ENCODE data around the gene EAPP.
"Not testable (repeated sequence)": the region's sequence is repeated elsewhere in the genome, so short reads cannot be mapped to it uniquely, and the experiment has no call there.

The EAPP gene, protein sequence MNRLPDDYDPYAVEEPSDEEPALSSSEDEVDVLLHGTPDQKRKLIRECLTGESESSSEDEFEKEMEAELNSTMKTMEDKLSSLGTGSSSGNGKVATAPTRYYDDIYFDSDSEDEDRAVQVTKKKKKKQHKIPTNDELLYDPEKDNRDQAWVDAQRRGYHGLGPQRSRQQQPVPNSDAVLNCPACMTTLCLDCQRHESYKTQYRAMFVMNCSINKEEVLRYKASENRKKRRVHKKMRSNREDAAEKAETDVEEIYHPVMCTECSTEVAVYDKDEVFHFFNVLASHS

DNA sequence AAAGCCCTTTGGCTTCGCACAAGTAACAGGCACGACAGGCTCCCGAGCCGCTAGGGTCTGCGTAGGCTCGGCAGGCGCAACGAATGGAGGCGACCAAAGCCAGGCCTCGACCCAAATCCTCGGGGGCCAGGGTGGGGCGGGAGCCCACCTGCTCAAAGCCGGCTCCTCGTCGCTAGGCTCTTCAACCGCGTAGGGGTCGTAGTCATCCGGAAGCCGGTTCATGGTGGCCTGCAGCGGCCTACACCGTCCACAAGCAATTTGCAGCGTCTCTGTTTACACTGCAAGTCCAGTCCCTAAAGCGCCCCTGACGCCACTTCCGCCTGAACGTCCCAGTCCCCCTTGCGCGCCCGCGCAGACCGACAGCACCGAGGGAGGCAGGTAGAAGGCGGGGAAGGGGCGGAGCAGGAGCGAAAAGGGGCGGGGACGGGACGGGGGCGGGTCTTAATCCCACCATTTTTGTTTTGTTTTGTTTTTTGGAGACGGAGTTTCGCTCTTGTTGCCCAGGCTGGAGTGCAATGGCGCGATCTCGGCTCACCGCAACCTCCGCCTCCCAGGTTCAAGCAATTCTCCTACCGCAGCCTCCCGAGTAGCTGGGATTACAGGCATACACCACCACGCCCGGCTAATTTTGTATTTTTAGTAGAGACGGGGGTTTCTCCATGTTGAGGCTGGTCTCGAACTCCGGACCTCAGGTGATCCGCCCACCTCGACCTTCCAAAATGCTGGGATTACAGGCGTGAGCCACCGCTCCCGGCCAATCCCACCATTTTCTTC, at the start of gene EAPP:
Gene EAPP (minus strand): TSS at position 295 of the 774 bp plus-strand sequence. CDS start 73 bp downstream, at position 222.
- DNase-seq, result peak; percentile 98

DNA sequence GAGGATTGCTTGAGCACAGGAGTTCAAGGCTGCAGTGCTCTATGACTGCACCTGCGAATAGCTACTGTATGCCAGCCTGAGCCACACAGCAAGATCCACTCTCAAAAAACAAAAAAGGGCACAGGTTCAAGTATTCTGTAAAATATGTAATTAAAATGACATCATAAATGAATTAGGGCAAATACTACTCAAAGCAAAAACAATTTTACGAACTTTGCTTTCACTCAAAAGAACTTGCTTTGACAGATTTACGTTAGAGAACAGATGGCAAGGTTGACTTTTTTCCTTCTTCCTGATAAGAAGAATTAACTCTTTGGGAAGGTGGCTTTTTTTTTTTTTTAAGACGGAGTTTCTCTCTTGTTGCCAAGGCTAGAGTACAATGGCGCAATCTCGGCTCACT, 44.0 kb upstream of the EAPP start:
- DNase-seq, result no peak

DNA sequence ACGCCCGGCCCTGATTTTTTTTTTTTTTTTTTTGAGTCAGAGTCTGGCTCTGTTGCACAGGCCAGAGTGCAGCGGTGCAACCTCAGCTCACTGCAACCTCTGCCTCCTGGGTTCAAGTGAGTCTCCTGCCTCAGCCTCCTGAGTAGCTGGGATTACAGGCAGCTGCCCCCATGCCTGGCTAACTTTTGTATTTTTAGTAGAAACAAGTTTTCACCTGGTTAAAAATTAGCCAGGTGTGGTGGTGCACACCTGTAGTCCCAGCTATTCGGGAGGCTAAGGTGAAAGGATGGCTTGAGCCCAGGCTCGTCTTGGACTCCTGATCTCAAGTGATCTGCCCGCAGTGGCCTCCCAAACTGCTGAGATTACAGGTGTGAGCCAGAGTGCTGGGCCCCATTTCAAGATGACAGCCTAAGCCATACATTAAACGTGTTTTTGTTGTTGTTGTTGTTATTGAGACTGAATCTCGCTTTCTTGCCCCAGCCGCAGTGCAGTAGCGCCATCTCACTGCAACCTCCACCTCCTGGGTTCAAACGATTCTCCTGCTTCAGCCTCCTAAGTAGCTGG, 42.7 kb upstream of the EAPP start:
- no peak for DNase-seq

DNA sequence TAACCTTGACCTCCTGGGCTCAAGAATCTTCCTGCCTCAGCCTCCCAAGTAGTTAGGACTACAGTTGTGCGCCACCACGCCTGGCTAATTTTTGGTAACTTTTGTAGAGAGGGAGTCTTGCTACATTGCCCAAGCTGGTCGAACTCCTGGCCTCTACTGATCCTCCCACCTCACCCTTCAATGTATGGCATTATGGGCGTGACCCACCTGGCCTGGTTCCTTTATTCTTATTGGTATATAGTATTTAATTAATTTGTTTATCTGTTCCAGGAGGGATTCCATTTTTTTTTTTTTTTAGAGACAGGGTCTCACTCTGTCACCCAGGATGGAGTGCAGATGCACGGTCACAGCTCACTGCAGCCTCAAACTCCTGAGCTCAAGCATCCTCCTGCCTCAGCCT, 40.9 kb upstream of the EAPP start:
- no peak for DNase-seq

DNA sequence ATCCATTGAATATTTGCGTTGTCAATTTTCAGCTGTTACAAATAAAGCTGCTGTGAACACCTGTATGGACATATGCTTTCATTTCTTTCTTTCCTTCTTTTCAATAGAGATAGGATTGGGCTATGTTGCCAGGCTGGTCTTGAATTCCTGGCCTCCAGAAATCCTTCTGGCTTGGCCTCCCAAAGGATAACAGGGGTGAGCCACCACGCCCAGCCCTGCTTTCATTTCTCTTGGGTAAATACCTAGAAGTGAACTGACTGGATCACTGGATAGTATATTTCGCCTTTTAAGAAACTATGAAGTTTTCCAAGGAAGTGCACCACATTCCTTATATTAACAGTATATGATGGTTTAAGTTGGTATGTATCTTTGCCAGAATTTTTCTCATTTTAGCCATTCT, 32.3 kb upstream of the EAPP start:
- DNase-seq, result no peak

DNA sequence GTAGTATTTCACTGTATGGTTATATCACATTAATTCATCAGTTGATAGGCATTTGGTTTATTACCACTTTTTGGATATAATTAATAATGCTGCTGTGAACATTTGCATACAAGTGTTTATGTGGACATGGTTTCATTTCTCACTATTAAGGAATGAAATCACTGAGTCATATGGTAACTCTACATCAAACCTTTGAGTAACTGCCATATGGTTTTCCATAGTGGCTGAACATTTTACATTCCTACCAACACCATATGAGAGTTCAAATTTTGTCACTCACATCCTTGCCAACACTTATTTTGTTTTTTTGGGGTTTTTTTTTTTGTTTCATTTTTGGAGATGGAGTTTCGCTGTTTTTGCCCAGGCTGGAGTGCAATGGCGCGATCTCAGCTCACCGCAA, 30.2 kb upstream of the EAPP start:
- DNase-seq, result no peak

DNA sequence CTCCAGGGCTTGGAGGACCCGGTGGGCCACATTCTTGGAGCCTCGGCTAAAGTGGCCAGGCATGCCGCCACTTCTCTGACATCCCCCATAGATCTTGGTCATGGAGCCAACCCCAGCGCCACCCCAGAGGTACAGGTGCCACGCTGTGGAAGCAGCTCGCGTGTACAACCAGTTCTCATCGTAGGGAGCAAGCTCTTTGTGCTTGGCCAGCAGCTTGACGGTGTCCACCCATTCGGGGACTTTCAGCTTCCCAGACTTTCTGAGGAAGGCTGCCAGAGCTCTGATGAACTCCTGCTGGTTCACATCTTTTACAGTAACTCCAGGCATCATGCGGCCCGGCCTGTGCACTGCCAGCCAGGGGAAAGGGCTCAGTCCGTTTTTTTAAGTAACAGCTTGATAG, 29.3 kb upstream of the EAPP start:
- no peak for DNase-seq

DNA sequence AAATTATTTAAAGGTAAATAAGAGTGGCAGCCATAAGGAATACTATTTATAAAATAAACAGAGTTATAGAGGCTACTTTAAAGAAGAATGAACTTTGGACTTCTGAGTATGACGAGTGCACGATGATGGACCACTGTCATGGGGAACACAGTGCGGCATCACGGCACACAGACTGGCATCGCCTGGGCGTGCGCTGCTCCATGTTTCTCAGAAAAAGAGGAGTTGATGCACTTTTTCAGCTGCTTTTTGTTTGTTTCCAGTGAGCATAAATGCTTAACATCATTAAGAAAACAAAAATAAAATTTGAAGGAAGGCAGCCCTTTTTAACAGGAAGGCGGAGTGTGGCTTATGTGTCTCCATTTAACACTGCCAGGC, 23.3 kb upstream of the EAPP start:
- DNase-seq, result no peak

DNA sequence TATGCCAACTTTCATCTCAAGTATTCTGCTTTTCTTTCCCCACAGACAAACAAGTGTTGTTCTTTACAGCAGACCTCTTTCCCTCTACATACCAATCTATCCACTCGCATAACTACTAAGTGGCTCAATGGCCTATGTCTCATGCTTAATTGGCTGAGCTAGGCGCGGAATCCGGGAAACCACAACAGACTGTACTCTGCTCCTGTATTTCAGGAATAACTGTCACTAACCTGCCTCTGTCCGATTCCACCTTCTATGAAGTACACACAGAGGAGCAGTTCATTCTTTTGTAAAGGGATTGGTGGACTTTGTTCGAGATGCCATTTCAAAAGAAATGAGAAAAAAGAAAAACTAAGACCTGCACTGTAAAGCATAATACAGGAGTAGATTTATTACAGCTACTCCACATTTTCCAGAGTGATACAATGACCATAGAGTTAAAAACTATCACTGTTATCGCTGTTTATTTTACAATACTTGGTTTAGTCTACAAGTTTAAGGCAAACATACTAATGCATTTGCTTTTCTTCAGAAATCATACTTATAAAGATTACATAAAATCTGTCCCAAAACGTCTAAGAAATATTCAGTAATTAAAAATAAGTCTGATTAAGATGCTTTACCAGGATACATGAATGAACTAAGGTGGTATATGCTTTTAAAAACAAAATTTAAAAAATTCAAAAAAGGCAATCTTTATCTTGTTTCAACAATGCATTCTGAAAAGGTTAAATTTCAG, 22.7 kb upstream of the EAPP start:
- not testable (repeated sequence) for DNase-seq

DNA sequence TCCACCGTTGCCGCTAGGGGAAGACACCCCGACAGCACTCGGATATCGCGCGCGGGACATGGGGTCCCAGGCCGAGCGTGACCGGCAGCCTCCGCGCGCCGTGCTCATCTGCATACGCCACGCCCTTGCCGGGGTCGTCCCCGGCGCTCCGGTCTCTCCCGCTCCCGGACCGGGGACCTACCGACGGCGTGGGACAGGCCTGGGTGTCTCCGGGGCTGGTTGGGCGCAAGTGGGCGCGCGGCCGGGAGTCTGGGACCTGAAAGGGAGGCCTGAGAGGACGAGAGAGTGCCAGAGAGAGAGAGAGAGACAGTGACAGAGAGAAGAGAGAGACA, 17.0 kb upstream of the EAPP start:
- DNase-seq, result not testable (repeated sequence)

DNA sequence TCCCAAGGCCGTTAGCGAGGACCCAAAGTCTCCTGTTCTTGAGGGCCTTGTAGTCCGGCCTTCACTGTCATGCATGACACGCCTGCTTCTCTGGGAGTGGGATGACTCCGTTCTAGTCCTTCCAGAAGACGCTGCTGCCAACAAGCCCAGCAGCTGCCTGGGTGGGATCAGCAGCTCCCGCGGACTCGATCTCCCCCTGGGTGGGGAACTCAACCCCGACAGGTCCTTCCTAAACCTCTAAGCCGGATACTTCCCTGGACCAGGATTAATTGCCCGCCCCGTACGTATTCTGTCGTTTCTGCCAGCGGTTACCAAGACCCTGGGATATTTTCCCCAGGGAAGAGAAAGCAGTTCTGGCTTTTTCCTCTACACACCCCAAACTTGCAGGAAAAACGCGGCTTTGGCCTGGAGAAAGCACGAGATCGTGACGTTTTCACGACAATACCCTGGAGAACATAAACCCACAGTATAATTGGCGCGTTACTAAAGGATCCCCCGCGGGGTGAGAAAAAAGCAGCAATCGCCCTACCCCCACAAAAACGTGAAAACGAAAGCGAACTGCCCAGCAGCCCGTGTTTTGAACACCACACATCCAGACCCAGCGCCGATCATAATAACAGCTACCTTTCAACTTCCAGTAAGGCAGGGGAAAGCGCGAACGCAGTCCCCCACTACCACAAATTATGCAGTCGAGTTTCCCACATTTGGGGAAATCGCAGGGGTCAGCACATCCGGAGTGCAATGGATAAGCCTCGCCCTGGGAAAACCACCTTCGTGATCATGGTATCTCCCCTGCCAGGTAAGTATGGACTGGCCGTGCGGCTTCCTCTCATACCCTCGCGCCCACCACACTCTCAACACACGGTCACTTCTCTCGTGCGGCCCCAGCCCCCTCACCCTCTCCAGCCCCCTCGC, 16.3 kb upstream of the EAPP start:
- DNase-seq, result not testable (repeated sequence)

DNA sequence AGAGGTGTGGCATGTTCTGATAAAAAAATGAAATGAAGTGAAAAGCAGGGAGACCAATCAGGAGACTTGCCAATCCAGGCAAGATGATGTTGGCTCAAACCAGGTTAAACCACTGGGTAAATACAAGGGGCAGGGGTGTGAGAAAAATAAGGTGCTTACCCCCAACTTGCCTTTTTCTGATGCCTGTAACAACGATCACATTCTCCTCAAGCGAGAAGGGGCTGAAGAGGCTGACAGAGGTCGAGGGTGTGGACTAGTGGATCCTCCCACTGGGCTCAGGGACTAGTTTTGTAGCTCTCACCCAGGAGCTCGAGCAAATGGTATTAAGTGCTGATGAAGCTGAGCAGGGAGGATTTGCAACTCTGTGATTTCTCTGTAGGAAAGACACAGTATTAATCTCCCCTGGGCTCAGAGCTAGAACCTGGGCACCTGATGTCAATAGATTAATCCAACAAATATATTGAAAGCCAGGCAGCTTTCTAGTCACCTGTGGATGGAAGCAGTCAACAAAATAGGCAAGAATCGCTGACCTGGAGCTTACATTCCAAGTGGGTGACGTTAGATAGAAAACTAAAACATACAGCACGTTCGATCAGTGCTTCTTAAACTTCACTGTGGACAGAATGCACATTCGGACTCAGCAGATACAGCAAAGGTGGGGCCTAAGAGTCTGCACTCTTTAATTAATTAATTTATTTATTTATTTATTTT, 15.2 kb upstream of the EAPP start:
- peak; percentile 18 for DNase-seq

DNA sequence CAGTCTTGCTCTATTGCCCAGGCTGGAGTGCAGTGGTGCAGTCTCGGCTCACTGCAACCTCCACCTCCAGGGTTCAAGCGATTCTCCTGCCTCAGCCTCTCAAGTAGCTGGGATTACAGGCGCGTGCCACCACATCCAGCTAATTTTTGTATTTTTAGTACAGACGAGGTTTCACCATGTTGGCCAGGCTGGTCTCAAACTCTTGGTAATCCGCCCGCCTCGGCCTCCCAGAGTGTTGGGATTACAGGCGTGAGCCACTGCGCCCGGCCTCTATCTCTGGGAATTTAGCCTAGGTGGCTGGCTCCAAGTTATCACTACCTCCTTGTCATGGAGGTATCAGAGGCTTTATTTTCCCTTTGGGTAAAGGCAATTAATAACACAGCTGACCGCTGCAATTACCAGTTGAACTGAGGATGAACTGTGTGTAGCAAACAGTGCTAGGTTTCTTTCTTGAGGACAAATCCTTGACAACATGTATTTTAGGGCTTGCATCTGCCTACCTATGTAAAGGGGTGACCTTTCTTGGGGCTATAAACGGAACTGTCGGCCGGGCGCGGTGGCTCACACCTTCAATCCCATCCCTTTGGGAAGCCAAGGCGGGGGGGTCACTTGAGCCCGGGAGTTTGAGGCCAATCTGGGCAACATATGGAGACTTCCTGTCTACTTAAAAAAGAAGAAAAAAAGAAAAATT, 9.9 kb upstream of the EAPP start:
- DNase-seq, result not testable (repeated sequence)

DNA sequence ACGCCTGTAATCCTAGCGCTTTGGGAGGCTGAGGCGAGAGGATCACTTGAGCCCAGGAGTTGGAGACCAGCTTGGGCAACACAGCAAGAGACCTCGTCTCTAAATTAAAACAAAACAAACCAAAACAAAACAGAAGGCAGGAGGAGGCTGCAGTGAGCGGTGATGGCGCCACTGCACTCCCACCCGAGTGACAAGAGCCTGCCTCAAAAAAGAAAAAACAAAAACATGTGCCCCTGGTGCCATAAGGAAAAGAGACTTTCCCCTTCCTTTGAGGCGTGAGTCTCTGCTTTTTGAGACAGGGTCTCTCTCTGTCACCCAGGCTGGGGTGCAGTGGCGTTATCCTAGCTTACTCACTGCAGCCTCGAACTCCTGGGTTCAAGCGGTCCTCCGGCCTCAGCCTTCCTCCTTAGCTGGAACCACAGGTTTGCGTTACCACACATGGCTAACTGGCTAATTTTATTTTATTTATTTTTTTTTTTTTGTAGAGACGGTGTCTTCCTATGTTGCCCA, 9.0 kb upstream of the EAPP start:
- no peak for DNase-seq

DNA sequence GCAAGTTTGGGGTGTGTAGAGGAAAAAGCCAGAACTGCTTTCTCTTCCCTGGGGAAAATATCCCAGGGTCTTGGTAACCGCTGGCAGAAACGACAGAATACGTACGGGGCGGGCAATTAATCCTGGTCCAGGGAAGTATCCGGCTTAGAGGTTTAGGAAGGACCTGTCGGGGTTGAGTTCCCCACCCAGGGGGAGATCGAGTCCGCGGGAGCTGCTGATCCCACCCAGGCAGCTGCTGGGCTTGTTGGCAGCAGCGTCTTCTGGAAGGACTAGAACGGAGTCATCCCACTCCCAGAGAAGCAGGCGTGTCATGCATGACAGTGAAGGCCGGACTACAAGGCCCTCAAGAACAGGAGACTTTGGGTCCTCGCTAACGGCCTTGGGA, 7.6 kb upstream of the EAPP start:
- not testable (repeated sequence) for DNase-seq

DNA sequence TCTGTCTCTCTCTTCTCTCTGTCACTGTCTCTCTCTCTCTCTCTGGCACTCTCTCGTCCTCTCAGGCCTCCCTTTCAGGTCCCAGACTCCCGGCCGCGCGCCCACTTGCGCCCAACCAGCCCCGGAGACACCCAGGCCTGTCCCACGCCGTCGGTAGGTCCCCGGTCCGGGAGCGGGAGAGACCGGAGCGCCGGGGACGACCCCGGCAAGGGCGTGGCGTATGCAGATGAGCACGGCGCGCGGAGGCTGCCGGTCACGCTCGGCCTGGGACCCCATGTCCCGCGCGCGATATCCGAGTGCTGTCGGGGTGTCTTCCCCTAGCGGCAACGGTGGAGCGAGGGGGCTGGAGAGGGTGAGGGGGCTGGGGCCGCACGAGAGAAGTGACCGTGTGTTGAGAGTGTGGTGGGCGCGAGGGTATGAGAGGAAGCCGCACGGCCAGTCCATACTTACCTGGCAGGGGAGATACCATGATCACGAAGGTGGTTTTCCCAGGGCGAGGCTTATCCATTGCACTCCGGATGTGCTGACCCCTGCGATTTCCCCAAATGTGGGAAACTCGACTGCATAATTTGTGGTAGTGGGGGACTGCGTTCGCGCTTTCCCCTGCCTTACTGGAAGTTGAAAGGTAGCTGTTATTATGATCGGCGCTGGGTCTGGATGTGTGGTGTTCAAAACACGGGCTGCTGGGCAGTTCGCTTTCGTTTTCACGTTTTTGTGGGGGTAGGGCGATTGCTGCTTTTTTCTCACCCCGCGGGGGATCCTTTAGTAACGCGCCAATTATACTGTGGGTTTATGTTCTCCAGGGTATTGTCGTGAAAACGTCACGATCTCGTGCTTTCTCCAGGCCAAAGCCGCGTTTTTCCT, 7.0 kb upstream of the EAPP start:
- not testable (repeated sequence) for DNase-seq

DNA sequence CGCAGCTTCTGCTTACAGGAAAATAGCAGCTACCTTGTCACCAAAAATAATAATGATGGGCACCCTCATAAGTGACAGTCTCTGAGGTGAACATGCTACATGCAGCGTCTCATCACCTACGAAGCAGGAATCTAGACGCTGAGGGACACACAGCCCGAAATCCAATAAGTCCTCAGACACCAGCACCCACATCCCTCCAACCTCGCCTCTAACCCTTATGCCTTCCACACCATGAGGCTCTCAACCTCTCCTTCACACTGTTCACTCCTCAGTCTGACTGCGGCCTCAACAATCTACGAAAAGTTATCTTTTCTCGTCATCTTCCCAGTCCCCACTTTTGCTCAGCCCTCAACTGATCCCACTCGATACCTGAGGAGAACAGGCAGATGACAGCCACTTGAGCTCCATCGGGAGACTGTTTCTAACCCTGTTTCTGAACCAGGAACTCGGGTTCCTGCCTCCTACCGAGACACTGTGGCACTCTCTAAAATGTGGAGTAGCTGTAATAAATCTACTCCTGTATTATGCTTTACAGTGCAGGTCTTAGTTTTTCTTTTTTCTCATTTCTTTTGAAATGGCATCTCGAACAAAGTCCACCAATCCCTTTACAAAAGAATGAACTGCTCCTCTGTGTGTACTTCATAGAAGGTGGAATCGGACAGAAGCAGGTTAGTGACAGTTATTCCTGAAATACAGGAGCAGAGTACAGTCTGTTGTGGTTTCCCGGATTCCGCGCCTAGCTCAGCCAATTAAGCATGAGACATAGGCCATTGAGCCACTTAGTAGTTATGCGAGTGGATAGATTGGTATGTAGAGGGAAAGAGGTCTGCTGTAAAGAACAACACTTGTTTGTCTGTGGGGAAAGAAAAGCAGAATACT, 919 bp upstream of the EAPP start:
- not testable (repeated sequence) for DNase-seq

DNA sequence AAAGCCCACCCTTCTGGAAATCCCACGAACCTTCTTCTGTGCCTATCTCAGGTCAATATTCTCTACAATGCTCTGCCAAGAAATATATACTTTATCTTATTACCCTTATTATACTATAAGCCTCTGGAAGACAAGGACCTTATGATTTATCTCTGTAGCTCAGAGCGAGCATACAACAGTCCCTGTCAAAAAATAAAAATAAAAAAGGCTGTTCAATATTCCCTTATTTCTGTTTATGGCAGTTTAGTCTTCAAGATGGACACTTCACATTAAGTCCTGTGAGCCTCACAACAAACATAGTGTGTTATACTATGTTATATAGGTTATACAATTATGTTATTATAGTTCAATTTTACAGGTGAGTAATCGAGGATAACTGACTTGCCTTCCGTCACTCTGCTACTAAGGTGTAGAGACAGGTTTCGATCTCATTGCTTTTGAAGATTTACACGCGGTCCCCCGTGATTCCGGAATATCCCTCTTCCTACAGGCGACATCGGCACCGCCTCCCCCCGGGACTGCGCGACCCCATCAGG, 562 bp downstream of the EAPP start:
- DNase-seq, result peak; percentile 15

DNA sequence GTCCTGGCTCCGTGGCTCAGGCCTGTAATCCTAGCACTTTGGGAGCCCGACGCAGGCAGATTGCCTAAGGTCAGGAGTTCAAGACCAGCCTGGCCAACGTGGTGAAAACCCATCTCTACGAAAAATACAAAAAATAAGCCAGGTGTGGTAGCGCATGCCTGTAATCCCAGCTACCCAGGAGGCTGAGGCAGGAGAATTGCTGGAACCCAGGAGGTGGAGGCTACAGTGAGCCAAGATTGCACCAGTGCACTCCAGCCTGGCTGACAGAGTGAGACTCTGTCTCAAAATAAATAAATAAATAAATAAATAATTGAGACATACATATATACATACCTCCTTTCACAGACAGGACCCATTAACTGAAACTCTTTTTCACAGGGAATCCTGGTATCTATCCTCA, 1.4 kb downstream of the EAPP start:
- DNase-seq, result not testable (repeated sequence)

All from hematopoietic multipotent progenitor cell treated with erythropoietin and hydrocortisone succinate and interleukin-3 and kit ligand, for 6 days (in vitro differentiated cells).